ENCODE data around the gene SUSD6. TPM values are rescaled to one million over a fixed set of nuclear protein-coding genes. Genes with fewer than 3 reads are reported as not detected.
A peak's percentile ranks its signal among the peaks of the same experiment; 100 is the strongest.
"Not testable (repeated sequence)": the region's sequence is repeated elsewhere in the genome, so short reads cannot be mapped to it uniquely, and the experiment has no call there.

Gene SUSD6
- total RNA-seq, 1 donor from 2014 or later: 22.3 TPM

GRCh38 chr14:69696633-69697557, 85.5 kb downstream of the SUSD6 start:
- Mint-ChIP-seq H3K4me1 (ENCODE audit: low read depth) (peaks cover 47% of the 10 kb centered on the region), H3K27ac (peak overlapping the region; percentile 53), H3K36me3 (ENCODE audit: insufficient read depth) (no peaks in the 10 kb centered on the region), H3K9me3 (ENCODE audit: low read depth) (no peaks in the 10 kb centered on the region), H3K27me3 (no peaks in the 10 kb centered on the region), H3K4me3 (ENCODE audit: low read depth) (no peak overlapping the region)
- DNase-seq (ENCODE audit: low spot score, unreplicated experiment): no peak
- no peak for TF ChIP-seq CTCF (IDR thresholded peaks at IDR 0.05; ENCODE audit: unreplicated experiment)

DNA sequence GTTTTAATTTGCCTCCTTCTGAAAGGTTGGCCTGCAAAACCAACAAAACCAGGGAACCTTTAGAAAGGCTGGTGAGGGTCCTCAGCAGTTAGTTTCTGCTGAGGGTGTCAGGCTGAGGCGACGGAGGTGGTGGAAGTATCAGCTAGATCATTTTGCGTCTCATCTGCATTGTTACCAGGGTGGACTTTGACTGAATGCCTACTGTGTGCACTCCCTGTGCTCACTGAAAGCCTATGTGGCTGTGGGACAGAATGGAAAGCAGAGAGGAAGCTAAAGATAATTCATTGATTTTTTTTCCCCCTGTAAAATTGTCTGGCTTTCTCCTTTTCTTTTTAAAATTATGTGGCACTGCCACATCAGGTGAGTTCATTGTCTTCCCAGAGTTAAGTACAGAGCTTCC, 87.2 kb downstream of the SUSD6 start:
- Mint-ChIP-seq H3K4me3 (ENCODE audit: low read depth) (no peak overlapping the region), H3K9me3 (ENCODE audit: low read depth) (no peaks in the 10 kb centered on the region), H3K36me3 (ENCODE audit: insufficient read depth) (no peaks in the 10 kb centered on the region), H3K27ac (peak overlapping the region; percentile 85), H3K4me1 (ENCODE audit: low read depth) (peaks cover 40% of the 10 kb centered on the region), H3K27me3 (no peaks in the 10 kb centered on the region)
- no peak for DNase-seq (ENCODE audit: low spot score, unreplicated experiment)
- TF ChIP-seq CTCF (IDR thresholded peaks at IDR 0.05; ENCODE audit: unreplicated experiment): no peak

DNA sequence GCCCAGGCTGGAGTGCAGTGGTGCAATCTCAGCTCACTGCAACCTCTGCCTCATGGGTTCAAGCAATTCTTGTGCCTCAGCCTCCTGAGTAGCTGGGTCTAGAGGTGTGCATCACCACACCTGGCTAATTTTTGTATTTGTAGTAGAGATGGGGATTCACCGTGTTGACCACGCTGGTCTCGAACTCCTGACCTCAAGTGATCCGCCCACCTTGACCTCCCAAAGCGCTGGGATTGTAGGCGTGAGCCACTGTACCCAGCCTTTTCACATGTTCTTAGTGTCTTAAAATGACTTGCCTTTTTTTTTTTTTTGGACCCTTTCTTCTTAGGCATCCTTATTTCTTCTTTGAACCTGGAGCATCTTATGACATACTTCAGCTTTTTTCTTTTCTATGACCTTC, 87.8 kb downstream of the SUSD6 start:
- not testable (repeated sequence) for DNase-seq (ENCODE audit: low spot score, unreplicated experiment); H3K9me3 Mint-ChIP-seq (ENCODE audit: low read depth)
- peaks cover 34% of the 10 kb centered on the region for H3K4me1 Mint-ChIP-seq (ENCODE audit: low read depth)

DNA sequence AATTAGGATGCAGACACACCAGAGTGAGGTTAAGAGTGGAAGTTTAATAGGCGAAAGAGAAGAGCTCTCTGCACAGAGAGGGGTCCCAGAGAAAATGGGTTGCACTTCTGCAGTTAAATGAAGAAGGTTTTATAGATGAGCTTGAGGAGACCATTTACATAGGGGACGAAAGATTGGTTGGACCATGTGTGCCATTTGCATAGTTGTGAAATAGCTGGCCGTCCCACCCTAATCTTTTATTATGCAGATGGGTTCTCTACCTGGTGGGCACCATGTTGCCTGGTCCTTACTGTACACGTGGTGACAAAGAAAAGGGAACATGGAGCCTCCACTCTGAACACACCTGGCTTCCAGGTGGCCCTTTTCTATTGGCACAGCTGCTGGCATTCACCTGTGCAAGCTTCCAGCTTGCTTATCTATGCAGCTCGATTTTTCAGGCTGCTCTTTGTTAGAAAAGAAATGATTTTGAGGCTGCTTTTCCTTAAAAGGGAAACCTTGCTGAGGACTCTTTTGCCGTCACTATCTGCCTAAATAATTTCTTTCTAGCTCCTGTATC, 88.4 kb downstream of the SUSD6 start:
- Mint-ChIP-seq H3K4me1 (ENCODE audit: low read depth) (peaks cover 30% of the 10 kb centered on the region), H3K9me3 (ENCODE audit: low read depth) (no peaks in the 10 kb centered on the region), H3K4me3 (ENCODE audit: low read depth) (no peak overlapping the region), H3K36me3 (ENCODE audit: insufficient read depth) (peaks cover 2% of the 10 kb centered on the region), H3K27me3 (no peaks in the 10 kb centered on the region), H3K27ac (peak overlapping the region; percentile 11)
- no peak for DNase-seq (ENCODE audit: low spot score, unreplicated experiment)
- TF ChIP-seq CTCF (IDR thresholded peaks at IDR 0.05; ENCODE audit: unreplicated experiment): no peak

More for the DNA sequence above, 87.8 kb downstream of the SUSD6 start:
- not testable (repeated sequence) for H3K36me3 Mint-ChIP-seq (ENCODE audit: insufficient read depth); H3K27me3 Mint-ChIP-seq; H3K4me3 Mint-ChIP-seq (ENCODE audit: low read depth)
- peak overlapping the region; percentile 85 for H3K27ac Mint-ChIP-seq

DNA sequence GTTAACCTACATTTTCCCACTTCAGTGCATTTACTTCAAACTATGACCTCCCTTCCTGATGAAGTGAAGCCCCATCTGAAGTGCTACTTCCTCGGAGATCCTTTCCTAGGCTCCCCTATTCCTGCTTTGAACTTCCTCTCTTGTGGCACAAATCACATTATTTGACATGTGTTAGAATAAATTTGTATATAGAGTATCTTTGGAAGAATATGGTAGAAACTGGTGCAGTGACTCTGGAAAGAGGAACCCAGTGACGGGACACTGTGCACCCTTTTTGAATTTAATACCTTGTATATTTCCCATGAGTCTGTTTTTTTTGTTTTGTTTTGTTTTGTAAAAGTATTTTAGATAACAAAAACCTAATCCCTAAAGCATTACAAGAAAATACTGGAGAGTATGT, 89.2 kb downstream of the SUSD6 start:
- H3K27ac Mint-ChIP-seq: peak overlapping the region; percentile 11
- no peaks in the 10 kb centered on the region for H3K9me3 Mint-ChIP-seq (ENCODE audit: low read depth)
- H3K4me1 Mint-ChIP-seq (ENCODE audit: low read depth): peaks cover 26% of the 10 kb centered on the region
- H3K4me3 Mint-ChIP-seq (ENCODE audit: low read depth): no peak overlapping the region
- peaks cover 2% of the 10 kb centered on the region for H3K36me3 Mint-ChIP-seq (ENCODE audit: insufficient read depth)
- no peaks in the 10 kb centered on the region for H3K27me3 Mint-ChIP-seq
- no peak for TF ChIP-seq CTCF (IDR thresholded peaks at IDR 0.05; ENCODE audit: unreplicated experiment)
- no peak for DNase-seq (ENCODE audit: low spot score, unreplicated experiment)

All from progenitor cell of endocrine pancreas (in vitro differentiated cells).